GM12878 (cell line): Measurements from ENCODE around the gene AIFM3. TPM values are rescaled to one million over a fixed set of nuclear protein-coding genes. Genes with fewer than 3 reads are reported as not detected.

Experiments
- ATAC-seq: fragments of 200-7000 bp; cut with Tn5 transposase; 3 replicates; pipeline ENCODE4 v1.9.1; 2020; ENCODE audit warnings: mild to moderate bottlenecking, moderate library complexity
- BruUV-seq: library from RNA; stranded (reverse); fragments of 400-500 nt; replicated peaks from 2 replicates; lab custom pipeline; 2021; lab: Mats Ljungman, UMichigan
- CTCF ChIA-PET: fragments of 300-600 bp; sonication (Branson Sonifier 250); formaldehyde crosslinking; extraction: SDS; loops from one replicate; lab custom pipeline; 2021; ENCODE audit warnings: inconsistent platforms; lab: Yijun Ruan, JAX
- POLR2A ChIA-PET: fragments of 350-600 bp; formaldehyde crosslinking; extraction: SDS; loops from one replicate; lab custom pipeline; 2021; ENCODE audit warnings: inconsistent platforms; lab: Charles Lee
- RAD21 ChIA-PET: fragments of 300-600 bp; sonication (Branson Sonifier 250); formaldehyde crosslinking; loops from one replicate; lab custom pipeline; 2023; ENCODE audit warnings: antibody characterized with exemption; ENCODE audit not compliant: unreplicated experiment; lab: Charles Lee
- SMC1A ChIA-PET: fragments of 300-600 bp; sonication (Branson Sonifier 250); formaldehyde crosslinking; loops from one replicate; lab custom pipeline; 2023; ENCODE audit not compliant: unreplicated experiment, uncharacterized antibody; lab: Charles Lee
- DNase-seq: peaks from one replicate; pipeline ENCODE4 v3.0.0-alpha.2; 2011; ENCODE audit warnings: low read depth, low spot score
- FAIRE-seq: peaks from 3 replicates; lab custom pipeline; 2011; peaks lifted over from hg19 to GRCh38; lab: Jason Lieb, UNC
- H2AFZ ChIP-seq: 2 replicates; pipeline ENCODE4 v1.6.0; 2011; ENCODE audit warnings: low read depth, low read length, control low read depth; ENCODE audit not compliant: control insufficient read depth
- H3K27ac ChIP-seq: 2 replicates; pipeline ENCODE4 v1.5.1; 2011; ENCODE audit warnings: control low read depth; ENCODE audit not compliant: control insufficient read depth, insufficient read depth
- H3K27me3 ChIP-seq, 2 experiments: replicated peaks in 1 of 2; 2 replicates each; pipeline versions ENCODE4 v1.6.0 to v1.6.1; 2011; ENCODE audit warnings: low read length in 1 of 2; ENCODE audit not compliant: control insufficient read depth in 2 of 2, insufficient read depth in 2 of 2
- H3K36me3 ChIP-seq, 2 experiments: 2 replicates each; pipeline ENCODE4 v1.5.1; 2011; ENCODE audit warnings: low read length in 1 of 2; ENCODE audit not compliant: control insufficient read depth in 2 of 2, insufficient read depth in 2 of 2
- H3K4me1 ChIP-seq: 2 replicates; pipeline ENCODE4 v1.6.1; 2011; ENCODE audit warnings: mild to moderate bottlenecking, low read length, moderate library complexity, mixed read lengths; ENCODE audit not compliant: control insufficient read depth, insufficient read depth
- H3K4me2 ChIP-seq: 2 replicates; pipeline ENCODE4 v1.6.0; 2011; ENCODE audit warnings: control low read depth; ENCODE audit not compliant: control insufficient read depth, insufficient read depth
- H3K4me3 ChIP-seq: fragments of 200-600 bp; sonication (generic); 2 replicates; pipeline ENCODE4 v1.5.1; 2016
- H3K79me2 ChIP-seq: 2 replicates; pipeline ENCODE4 v1.6.0; 2011; ENCODE audit warnings: low read length; ENCODE audit not compliant: control insufficient read depth, insufficient read depth
- H3K9ac ChIP-seq: 2 replicates; pipeline ENCODE4 v1.8.0; 2011; ENCODE audit warnings: low read length, control low read depth, mixed read lengths; ENCODE audit not compliant: control insufficient read depth, insufficient read depth
- H3K9me3 ChIP-seq: replicated peaks from 3 replicates; pipeline ENCODE4 v1.5.1; 2011; ENCODE audit warnings: mild to moderate bottlenecking, low read length; ENCODE audit not compliant: control insufficient read depth, insufficient read depth
- H4K20me1 ChIP-seq: 2 replicates; pipeline ENCODE4 v1.6.0; 2011; ENCODE audit not compliant: control insufficient read depth, insufficient read depth
- CHD2 ChIP-seq: IDR thresholded peaks from 2 replicates; pipeline ENCODE4 v1.6.1; 2011; ENCODE audit warnings: low read depth, low read length, improper control_type of control experiment, borderline replicate concordance
- CTCF ChIP-seq, 3 experiments: IDR thresholded peaks in 2 of 3; conservative IDR thresholded peaks in 1 of 3; 2 replicates each; pipeline ENCODE4 v1.5.1; 2011; ENCODE audit warnings: low read depth in 3 of 3, low read length in 3 of 3, mild to moderate bottlenecking in 3 of 3, control low read depth in 2 of 3, moderate library complexity in 2 of 3, inconsistent platforms in 1 of 3, mixed read lengths in 1 of 3; ENCODE audit not compliant: control insufficient read depth in 2 of 3, insufficient read depth in 1 of 3; ENCODE audit errors: extremely low read depth in 1 of 3
- EP300 ChIP-seq, 2 experiments: fragments of 150-350 bp in 1 of 2; IDR thresholded peaks; 2 replicates each; pipeline ENCODE4 v1.6.1; 2011 to 2012; ENCODE audit warnings: low read depth in 2 of 2, low read length in 2 of 2, borderline replicate concordance in 1 of 2, improper control_type of control experiment in 1 of 2, inconsistent platforms in 1 of 2; ENCODE audit not compliant: control insufficient read depth in 1 of 2
- FOS ChIP-seq: IDR thresholded peaks from 3 replicates; pipeline ENCODE4 v1.6.1; 2011; ENCODE audit warnings: borderline replicate concordance; ENCODE audit not compliant: insufficient read length; ENCODE audit errors: extremely low read depth
- HCFC1 ChIP-seq: fragments of 150-350 bp; IDR thresholded peaks from 2 replicates; pipeline ENCODE4 v1.6.1; 2014; ENCODE audit warnings: low read length
- IKZF2 ChIP-seq, 2 experiments: fragments of 450-650 bp; IDR thresholded peaks; 2 replicates each; pipeline ENCODE4 v1.6.1; 2017; ENCODE audit warnings: mild to moderate bottlenecking in 2 of 2, moderate library complexity in 2 of 2
- IRF4 ChIP-seq: IDR thresholded peaks from 2 replicates; pipeline ENCODE4 v1.6.1; 2011; ENCODE audit warnings: low read depth, low read length
- JUND ChIP-seq: IDR thresholded peaks from 2 replicates; pipeline ENCODE4 v1.6.1; 2012; ENCODE audit warnings: low read depth, mild to moderate bottlenecking, low read length, improper control_type of control experiment, moderate library complexity
- KAT2A ChIP-seq: conservative IDR thresholded peaks from 2 replicates; pipeline ENCODE4 v1.6.1; 2011; ENCODE audit warnings: low read depth, low read length; ENCODE audit not compliant: control insufficient read depth
- MXI1 ChIP-seq: fragments of 150-350 bp; IDR thresholded peaks from 2 replicates; pipeline ENCODE4 v1.6.1; 2011; ENCODE audit warnings: low read depth, mild to moderate bottlenecking, inconsistent platforms, low read length, improper control_type of control experiment
- NFXL1 ChIP-seq: fragments of 450-650 bp; IDR thresholded peaks from 2 replicates; pipeline ENCODE4 v1.6.1; 2017; ENCODE audit warnings: antibody characterized with exemption, mild to moderate bottlenecking, borderline replicate concordance
- POU2F2 ChIP-seq: IDR thresholded peaks from 3 replicates; pipeline ENCODE4 v1.6.1; 2011; ENCODE audit warnings: low read depth, mild to moderate bottlenecking, low read length, borderline replicate concordance
- RELA ChIP-seq: fragments of 450-650 bp; IDR thresholded peaks from 2 replicates; pipeline ENCODE4 v1.8.0; 2014; ENCODE audit warnings: borderline replicate concordance; ENCODE audit not compliant: partially characterized antibody
- SIX5 ChIP-seq: IDR thresholded peaks from 2 replicates; pipeline ENCODE4 v1.6.1; 2011; ENCODE audit warnings: mild to moderate bottlenecking, low read depth, low read length, moderate library complexity; ENCODE audit not compliant: severe bottlenecking
- SMARCA5 ChIP-seq: fragments of 450-650 bp; IDR thresholded peaks from 2 replicates; pipeline ENCODE4 v1.6.1; 2017; ENCODE audit warnings: mild to moderate bottlenecking
- TARDBP ChIP-seq: IDR thresholded peaks from 2 replicates; pipeline ENCODE4 v1.6.1; 2016; ENCODE audit warnings: borderline replicate concordance
- ZNF24 ChIP-seq: fragments of 450-650 bp; IDR thresholded peaks from 2 replicates; pipeline ENCODE4 v1.6.1; 2017; ENCODE audit warnings: antibody characterized with exemption, mild to moderate bottlenecking
- ZSCAN29 ChIP-seq: fragments of 450-650 bp; IDR thresholded peaks from 2 replicates; pipeline ENCODE4 v1.6.1; 2017; ENCODE audit warnings: mild to moderate bottlenecking, moderate library complexity
- WGBS: methylation state at CpG from one replicate; pipeline ENCODE4 v1.1.6; 2016; ENCODE audit warnings: low lambda C conversion rate; ENCODE audit not compliant: insufficient replicate concordance, insufficient coverage; ENCODE audit errors: missing lambda C conversion rate; 5-methylcytosine and 5-hydroxymethylcytosine counted together
- in situ Hi-C: fragments of 300-500 bp; cut with MboI; formaldehyde crosslinking; loops from 9 replicates; pipeline ENCODE4 v1.14.3; 2018; ENCODE audit warnings: mixed read lengths
- intact Hi-C: fragments of 100-400 bp; cut with micrococcal nuclease; formaldehyde crosslinking; loops from one replicate; pipeline ENCODE4 v1.14.2; 2022; ENCODE audit not compliant: unreplicated experiment
- polyA plus RNA-seq, 11 experiments: library from polyadenylated mRNA; depleted of rRNA in 4 of 11; unstranded in 6 of 11; stranded (reverse) in 5 of 11; fragments of >200 nt; fragmentation: Nextera tagmentation in 4 of 11; fragmentation: Illumina TruSeq in 1 of 11; extraction: Ambion mirVana in 4 of 11; extraction: Trizol in 1 of 11; gene quantifications; 1 replicate in 1 of 11; 2 replicates in 10 of 11; pipeline versions ENCODE4 v1.2.1 to v1.2.3, GENCODE V29; 2011 to 2016; ENCODE audit warnings: inconsistent platforms in 2 of 11, missing spikeins in 2 of 11, low read depth in 1 of 11
- total RNA-seq, 4 experiments: library from RNA; depleted of rRNA in 3 of 4; stranded (reverse); fragments of >200 nt in 3 of 4; fragmentation: Illumina TruSeq in 1 of 4; extraction: Trizol in 1 of 4; gene quantifications; 2 replicates each; pipeline versions ENCODE4 v1.2.1 to v1.2.3, GENCODE V29; 2013 to 2021

The AIFM3 gene
- total and polyA plus RNA-seq, 10 of the 15 experiments (the other 5 are each of a cell fraction or from before 2014, with no cell fraction given): 0.06 to 0.34 (median 0.21) TPM; not detected in 6

- no peak for FAIRE-seq
- Histone ChIP-seq H2AFZ (no peak overlapping the region), H3K9ac (no peak overlapping the region), H3K4me2 (no peak overlapping the region), H3K9me3 (no peaks in the 10 kb centered on the region), H3K36me3 (peaks cover 0 to 3% of the 10 kb centered on the region in 2 experiments; a peak in 2 of 4 replicates), H3K27me3 (no peaks in the 10 kb centered on the region), H3K79me2 (no peaks in the 10 kb centered on the region), H4K20me1 (no peaks in the 10 kb centered on the region), H3K4me3 (no peak overlapping the region), H3K27ac (no peak overlapping the region), H3K4me1 (no peaks in the 10 kb centered on the region)
- ChIA-PET RAD21 (no interaction called here), POLR2A (interaction anchor here (1.0 to 1.7 kb wide), 2 partner anchors 8 to 9 kb away, joined by 3 to 5 read pairs; partner anchors contain the start of gene LZTR1), CTCF (no interaction called here), SMC1A (no interaction called here)
- in situ Hi-C loops (no loop called here), intact Hi-C loops (no loop called here)
- WGBS: 83% methylated on average over 21 of the region's 21 CpGs
- TF ChIP-seq EP300 (IDR thresholded peaks at IDR 0.05; ENCODE audit: borderline replicate concordance in 1 of 2, control insufficient read depth in 1 of 2, low read depth in 2 of 2, low read length in 2 of 2): no peak
- TF ChIP-seq NFXL1: no peak
- no peak for TF ChIP-seq ZSCAN29
- no peak for TF ChIP-seq KAT2A
- TF ChIP-seq POU2F2: no peak
- TF ChIP-seq CTCF (IDR thresholded peaks at IDR 0.05 in 2 of 3, conservative IDR thresholded peaks at IDR 0.05 in 1 of 3; ENCODE audit: control insufficient read depth in 2 of 3, extremely low read depth in 1 of 3, insufficient read depth in 1 of 3, low read depth in 3 of 3, low read length in 3 of 3): no peak
- no peak for TF ChIP-seq SMARCA5
- no peak for TF ChIP-seq IKZF2 (IDR thresholded peaks at IDR 0.05)
- no peak for TF ChIP-seq CHD2
- TF ChIP-seq FOS: no peak
- TF ChIP-seq SIX5: no peak
- TF ChIP-seq JUND: no peak
- no peak for TF ChIP-seq MXI1
- TF ChIP-seq TARDBP: no peak
- no peak for TF ChIP-seq IRF4
- no peak for TF ChIP-seq HCFC1
- TF ChIP-seq ZNF24: no peak
- TF ChIP-seq RELA: no peak
- ATAC-seq: no peak
- no TSS peak for BruUV-seq
- DNase-seq: no peak
Measured at GRCh38 chr22:20990184-20991180, 23.4 kb downstream of the AIFM3 start.
